ENCODE measurements around the gene TMEM213. TPM values are rescaled to one million over a fixed set of nuclear protein-coding genes. Genes with fewer than 3 reads are reported as not detected.

TMEM213 gene
- total RNA-seq, 1 experiment from 2014 or later = not detected

DNA sequence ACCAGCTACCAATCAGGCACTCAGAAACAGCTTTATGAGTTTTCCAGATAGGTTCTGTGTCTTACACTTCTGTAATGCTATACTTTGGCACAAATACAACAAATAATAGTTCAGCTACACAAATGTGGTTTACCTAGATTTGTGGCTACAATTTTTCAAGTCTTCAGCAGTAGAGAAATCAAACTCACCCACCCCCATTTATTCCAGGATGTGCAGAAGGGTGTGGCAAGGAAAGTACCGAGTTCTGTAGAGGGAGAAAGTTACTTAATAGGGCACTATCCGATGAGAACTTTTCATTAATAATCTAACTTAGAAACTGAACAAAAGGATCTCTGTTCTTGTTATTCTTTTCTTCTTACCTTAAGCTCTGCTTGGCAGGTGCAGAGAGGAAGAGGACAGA is 30.5 kb downstream of the TMEM213 start:
- no peak for TF ChIP-seq ZBTB33 (IDR thresholded peaks at IDR 0.05; ENCODE audit: extremely low read depth, insufficient replicate concordance, low read length)
- no peak for TF ChIP-seq CBX3 (IDR thresholded peaks at IDR 0.05; ENCODE audit: low read depth)
- no peak for TF ChIP-seq YY1 (IDR thresholded peaks at IDR 0.05; ENCODE audit: extremely low read depth, insufficient replicate concordance, low read depth, low read length)
- TF ChIP-seq FOSL1 (IDR thresholded peaks at IDR 0.05; ENCODE audit: low read depth) = no peak
- TF ChIP-seq JUND (IDR thresholded peaks at IDR 0.05) = no peak
- no peak for TF ChIP-seq EZH2phosphoT487 (IDR thresholded peaks at IDR 0.05; ENCODE audit: borderline replicate concordance)
- POLR2A ChIA-PET = no interaction called here
- RAD21 ChIA-PET (ENCODE audit: low non-redundant PET in 1 of 2, low total read pairs in 2 of 2, uncharacterized antibody in 2 of 2, unreplicated experiment in 2 of 2) = no interaction called here

DNA sequence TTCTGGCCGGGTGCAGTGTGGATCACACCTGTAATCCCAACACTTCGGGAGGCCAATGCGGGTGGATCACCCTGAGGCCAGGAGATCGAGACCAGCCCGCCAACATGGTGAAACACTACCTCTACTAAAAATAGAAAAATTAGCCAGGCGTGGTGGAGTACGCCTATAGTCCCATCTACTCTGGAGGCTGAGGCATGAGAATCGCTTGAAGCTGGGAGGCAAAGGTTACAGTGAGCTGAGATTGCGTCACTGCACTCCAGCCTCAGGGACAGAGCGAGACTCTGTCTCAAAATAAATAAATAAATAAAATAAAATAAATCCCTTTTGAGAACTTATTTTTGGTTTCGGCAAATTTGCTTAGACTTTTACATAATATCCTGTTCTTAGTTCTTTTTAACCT is 31.5 kb downstream of the TMEM213 start:
- no peak for ATAC-seq
- intact Hi-C loops (cut with micrococcal nuclease) = no loop called here
- RAD21 ChIA-PET (ENCODE audit: low non-redundant PET in 1 of 2, low total read pairs in 2 of 2, uncharacterized antibody in 2 of 2, unreplicated experiment in 2 of 2) = no interaction called here
- TF ChIP-seq SRF (IDR thresholded peaks at IDR 0.05; ENCODE audit: low read depth) (no peak), POLR2AphosphoS5 (IDR thresholded peaks at IDR 0.05; ENCODE audit: low read depth, low read length) (no peak), ZBTB33 (IDR thresholded peaks at IDR 0.05; ENCODE audit: extremely low read depth, insufficient replicate concordance, low read length) (no peak), FOSL1 (IDR thresholded peaks at IDR 0.05; ENCODE audit: low read depth) (no peak), REST (IDR thresholded peaks at IDR 0.05; ENCODE audit: low read depth) (no peak), CBX3 (IDR thresholded peaks at IDR 0.05; ENCODE audit: low read depth) (no peak), ZFX (IDR thresholded peaks at IDR 0.05) (no peak), ATF3 (IDR thresholded peaks at IDR 0.05) (no peak), YY1 (IDR thresholded peaks at IDR 0.05; ENCODE audit: extremely low read depth, insufficient replicate concordance, low read depth, low read length) (no peak), EZH2phosphoT487 (IDR thresholded peaks at IDR 0.05; ENCODE audit: borderline replicate concordance) (no peak), JUND (IDR thresholded peaks at IDR 0.05) (no peak)

More for the DNA sequence above, 30.5 kb downstream of the TMEM213 start:
- no peak overlapping the region for H2AFZ ChIP-seq (ENCODE audit: low read depth, low read length, poor library complexity, severe bottlenecking)
- CTCF ChIA-PET = no interaction called here
- DNase-seq (ENCODE audit: low read depth, low spot score) = no peak
- no peaks in the 10 kb centered on the region for H4K20me1 ChIP-seq (ENCODE audit: insufficient read depth)
- H3K9me3 ChIP-seq (ENCODE audit: control insufficient read depth in 1 of 2, insufficient read depth in 1 of 2, low read depth in 1 of 2, low read length in 2 of 2) = no peaks in the 10 kb centered on the region
- no peak for ATAC-seq
- no peaks in the 10 kb centered on the region for H3K79me2 ChIP-seq (ENCODE audit: insufficient read depth, low read length)
- H3K36me3 ChIP-seq (ENCODE audit: control insufficient read depth in 1 of 2, insufficient read depth in 2 of 2, low read length in 2 of 2) = no peaks in the 10 kb centered on the region
- intact Hi-C loops (cut with micrococcal nuclease) = no loop called here
- H3K27me3 ChIP-seq (ENCODE audit: insufficient read depth, low read length) = no peaks in the 10 kb centered on the region; the same call in 1 of the 2 replicates
- no peak overlapping the region for H3K27ac ChIP-seq (ENCODE audit: low read depth, low read length)
- H3K9ac ChIP-seq (ENCODE audit: low read length) = no peak overlapping the region
- H3K4me1 ChIP-seq (ENCODE audit: control insufficient read depth in 1 of 2, insufficient read depth in 2 of 2, low read length in 2 of 2) = no peaks in the 10 kb centered on the region
- BruUV-seq (replicated peaks) = no TSS peak
- H3K9me2 ChIP-seq (ENCODE audit: insufficient read depth) = no peaks in the 10 kb centered on the region
- no peak overlapping the region for H3K4me3 ChIP-seq (replicated peaks in 1 of 2; ENCODE audit: low read depth in 1 of 2, low read length in 2 of 2)
- no peak overlapping the region for H3K4me2 ChIP-seq (ENCODE audit: low read length)

More for the DNA sequence above, 31.5 kb downstream of the TMEM213 start:
- H2AFZ ChIP-seq (ENCODE audit: low read depth, low read length, poor library complexity, severe bottlenecking) = no peak overlapping the region
- no peaks in the 10 kb centered on the region for H3K79me2 ChIP-seq (ENCODE audit: insufficient read depth, low read length)
- DNase-seq (ENCODE audit: low read depth, low spot score) = no peak
- no peaks in the 10 kb centered on the region for H4K20me1 ChIP-seq (ENCODE audit: insufficient read depth)
- H3K4me2 ChIP-seq (ENCODE audit: low read length) = no peak overlapping the region
- CTCF ChIA-PET = no interaction called here
- no peaks in the 10 kb centered on the region; the same call in 1 of the 2 replicates for H3K27me3 ChIP-seq (ENCODE audit: insufficient read depth, low read length)
- POLR2A ChIA-PET = interaction anchor here (0.6 kb wide), 1 partner anchor 9 kb away, joined by 3 read pairs; no protein-coding TSS in a partner anchor
- H3K4me3 ChIP-seq (replicated peaks in 1 of 2; ENCODE audit: low read depth in 1 of 2, low read length in 2 of 2) = no peak overlapping the region
- no peak overlapping the region for H3K9ac ChIP-seq (ENCODE audit: low read length)
- no peaks in the 10 kb centered on the region for H3K36me3 ChIP-seq (ENCODE audit: control insufficient read depth in 1 of 2, insufficient read depth in 2 of 2, low read length in 2 of 2)
- no peaks in the 10 kb centered on the region for H3K9me2 ChIP-seq (ENCODE audit: insufficient read depth)
- H3K4me1 ChIP-seq (ENCODE audit: control insufficient read depth in 1 of 2, insufficient read depth in 2 of 2, low read length in 2 of 2) = no peaks in the 10 kb centered on the region
- no peaks in the 10 kb centered on the region for H3K9me3 ChIP-seq (ENCODE audit: control insufficient read depth in 1 of 2, insufficient read depth in 1 of 2, low read depth in 1 of 2, low read length in 2 of 2)
- BruUV-seq (replicated peaks) = no TSS peak
- H3K27ac ChIP-seq (ENCODE audit: low read depth, low read length) = no peak overlapping the region
